Breast epithelium (tissue), 4 donors: ENCODE results near the gene ARRDC5. TPM values are rescaled to one million over a fixed set of nuclear protein-coding genes. Genes with fewer than 3 reads are reported as not detected.
"Not testable (repeated sequence)": the region's sequence is repeated elsewhere in the genome, so short reads cannot be mapped to it uniquely, and the experiment has no call there.

ENCODE experiments used
- DNase-seq, 2 donors: peaks; one replicate each; pipeline ENCODE4 v3.0.0-alpha.2; 2019; ENCODE audit warnings: low spot score in 2 of 2
- H3K27ac ChIP-seq, 2 donors: fragments of 200-600 bp; sonication (generic) in 1 of 2; one replicate each; pipeline ENCODE4 v1.5.1; 2016 to 2019; ENCODE audit warnings: mild to moderate bottlenecking in 1 of 2
- H3K27me3 ChIP-seq, 2 donors: fragments of 200-600 bp; sonication (generic) in 1 of 2; one replicate each; pipeline versions ENCODE4 v1.5.1 to v1.6.0; 2017 to 2019; ENCODE audit warnings: control low read depth in 1 of 2, mild to moderate bottlenecking in 1 of 2
- H3K36me3 ChIP-seq: fragments of 200-600 bp; one replicate; pipeline ENCODE4 v1.5.1; 2019
- H3K4me1 ChIP-seq, 2 donors: fragments of 200-600 bp; sonication (generic); one replicate each; pipeline ENCODE4 v1.5.1; 2016 to 2019; ENCODE audit warnings: control low read depth in 1 of 2
- H3K4me3 ChIP-seq, 3 donors: fragments of 200-600 bp; sonication (generic); 1 replicate in 2 of 3; 2 replicates in 1 of 3; pipeline ENCODE4 v1.5.1; 2016 to 2019; ENCODE audit warnings: mild to moderate bottlenecking in 3 of 3, moderate library complexity in 2 of 3
- H3K9me3 ChIP-seq, 2 donors: fragments of 200-600 bp; sonication (generic) in 1 of 2; one replicate each; pipeline ENCODE4 v1.5.1; 2016 to 2019; ENCODE audit warnings: control low read depth in 1 of 2
- POLR2A ChIP-seq: fragments of 450-650 bp; IDR thresholded peaks from one replicate; pipeline ENCODE4 v1.6.1; 2016; ENCODE audit warnings: antibody characterized with exemption, mild to moderate bottlenecking, moderate library complexity
- POLR2AphosphoS5 ChIP-seq, 3 donors: sonication (generic); formaldehyde crosslinking; IDR thresholded peaks; one replicate each; pipeline ENCODE4 v1.6.1; 2017; ENCODE audit warnings: antibody characterized with exemption in 3 of 3
- intact Hi-C: fragments of 100-400 bp; cut with DNase I; formaldehyde crosslinking; loops from one replicate; pipeline ENCODE4 v1.15.1; 2023; ENCODE audit warnings: low total_unique reads
- total RNA-seq, 3 donors: library from RNA; depleted of rRNA; stranded (reverse); fragments of >200 nt; gene quantifications; one replicate each; pipeline ENCODE4 v1.1.0, GENCODE V29; 2016
- TF ChIP-seq, protein P1 (sequence below), 3 donors: fragments of 450-650 bp; IDR thresholded peaks; one replicate each; pipeline ENCODE4 v1.5.1; 2016 to 2017; ENCODE audit warnings: antibody characterized with exemption in 3 of 3, mild to moderate bottlenecking in 3 of 3, moderate library complexity in 3 of 3

Gene ARRDC5
- total RNA-seq, result under 1 TPM in 1 of 3 donors, not detected in 2; 0.64 TPM

GRCh38 chr19:4902796-4903195 is at the start of gene ARRDC5:
Gene ARRDC5 (minus strand): TSS chr19:4902896. CDS start chr19:4902825, 71 bp downstream.
- no peak within 1 kb of the TSS for H3K27ac ChIP-seq
- H3K27me3 ChIP-seq, result no peaks in the 10 kb centered on the region
- H3K36me3 ChIP-seq, result no peaks in the 10 kb centered on the region
- DNase-seq, result no peak
- no peaks in the 10 kb centered on the region for H3K9me3 ChIP-seq
- intact Hi-C loops, result no loop called here
- TF ChIP-seq, protein P1, sequence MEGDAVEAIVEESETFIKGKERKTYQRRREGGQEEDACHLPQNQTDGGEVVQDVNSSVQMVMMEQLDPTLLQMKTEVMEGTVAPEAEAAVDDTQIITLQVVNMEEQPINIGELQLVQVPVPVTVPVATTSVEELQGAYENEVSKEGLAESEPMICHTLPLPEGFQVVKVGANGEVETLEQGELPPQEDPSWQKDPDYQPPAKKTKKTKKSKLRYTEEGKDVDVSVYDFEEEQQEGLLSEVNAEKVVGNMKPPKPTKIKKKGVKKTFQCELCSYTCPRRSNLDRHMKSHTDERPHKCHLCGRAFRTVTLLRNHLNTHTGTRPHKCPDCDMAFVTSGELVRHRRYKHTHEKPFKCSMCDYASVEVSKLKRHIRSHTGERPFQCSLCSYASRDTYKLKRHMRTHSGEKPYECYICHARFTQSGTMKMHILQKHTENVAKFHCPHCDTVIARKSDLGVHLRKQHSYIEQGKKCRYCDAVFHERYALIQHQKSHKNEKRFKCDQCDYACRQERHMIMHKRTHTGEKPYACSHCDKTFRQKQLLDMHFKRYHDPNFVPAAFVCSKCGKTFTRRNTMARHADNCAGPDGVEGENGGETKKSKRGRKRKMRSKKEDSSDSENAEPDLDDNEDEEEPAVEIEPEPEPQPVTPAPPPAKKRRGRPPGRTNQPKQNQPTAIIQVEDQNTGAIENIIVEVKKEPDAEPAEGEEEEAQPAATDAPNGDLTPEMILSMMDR (IDR thresholded peaks at IDR 0.05), result no peak
- no peak within 1 kb of the TSS for H3K4me3 ChIP-seq
- no peaks in the 10 kb centered on the region for H3K4me1 ChIP-seq

DNA sequence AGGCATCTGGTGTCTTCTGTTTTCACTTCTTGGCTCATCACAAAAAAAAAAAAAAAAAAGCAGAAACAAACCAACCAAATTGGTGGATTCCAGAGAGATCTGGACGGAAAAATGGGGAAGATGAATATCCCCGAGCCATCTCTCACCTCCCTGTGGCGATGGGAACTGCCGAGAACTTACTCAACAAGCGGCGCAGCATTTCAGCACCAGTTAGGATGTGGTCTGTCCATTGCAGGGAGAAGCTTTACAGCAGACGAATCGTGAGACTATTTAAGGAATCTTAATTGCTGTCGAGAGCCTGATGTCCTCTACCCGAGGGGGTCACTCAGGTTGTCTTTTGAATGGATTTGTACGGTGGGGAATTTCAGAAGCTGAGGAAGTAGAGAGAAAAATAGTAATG is 49.0 kb upstream of the ARRDC5 start:
- no peak overlapping the region for H3K27ac ChIP-seq
- TF ChIP-seq, protein P1 (IDR thresholded peaks at IDR 0.05), result no peak
- TF ChIP-seq POLR2A (no peak), POLR2AphosphoS5 (IDR thresholded peaks at IDR 0.05) (no peak)
- no peak for DNase-seq
- H3K4me3 ChIP-seq, result no peak overlapping the region
- no peaks in the 10 kb centered on the region for H3K4me1 ChIP-seq
- no peaks in the 10 kb centered on the region for H3K9me3 ChIP-seq
- intact Hi-C loops, result no loop called here
- H3K27me3 ChIP-seq, result no peaks in the 10 kb centered on the region
- H3K36me3 ChIP-seq, result no peaks in the 10 kb centered on the region

DNA sequence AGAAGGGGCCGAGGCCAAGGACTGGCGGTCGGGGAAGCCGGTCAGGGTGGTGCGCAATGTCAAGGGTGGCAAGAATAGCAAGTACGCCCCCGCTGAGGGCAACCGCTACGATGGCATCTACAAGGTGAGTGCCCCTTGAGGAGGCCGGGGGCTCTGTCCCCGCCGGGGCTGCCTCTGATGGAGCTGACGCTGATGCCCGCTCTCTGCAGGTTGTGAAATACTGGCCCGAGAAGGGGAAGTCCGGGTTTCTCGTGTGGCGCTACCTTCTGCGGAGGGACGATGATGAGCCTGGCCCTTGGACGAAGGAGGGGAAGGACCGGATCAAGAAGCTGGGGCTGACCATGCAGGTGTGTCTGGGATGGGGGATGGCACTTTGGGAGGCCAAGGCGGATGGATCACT is 48.0 kb upstream of the ARRDC5 start:
- H3K36me3 ChIP-seq, intact Hi-C loops, H3K27ac ChIP-seq, H3K4me1 ChIP-seq, DNase-seq, H3K27me3 ChIP-seq, H3K4me3 ChIP-seq, H3K9me3 ChIP-seq: not testable (repeated sequence)

- H3K27ac ChIP-seq, DNase-seq, H3K4me1 ChIP-seq, H3K9me3 ChIP-seq, H3K27me3 ChIP-seq, H3K4me3 ChIP-seq, H3K36me3 ChIP-seq: not testable (repeated sequence)
- intact Hi-C loops, result loop anchor here (10.0 kb wide), 1 partner anchor 1673 kb away; no protein-coding TSS in a partner anchor
Observed at GRCh38 chr19:4941638-4942169, 39.0 kb upstream of the ARRDC5 start.

DNA sequence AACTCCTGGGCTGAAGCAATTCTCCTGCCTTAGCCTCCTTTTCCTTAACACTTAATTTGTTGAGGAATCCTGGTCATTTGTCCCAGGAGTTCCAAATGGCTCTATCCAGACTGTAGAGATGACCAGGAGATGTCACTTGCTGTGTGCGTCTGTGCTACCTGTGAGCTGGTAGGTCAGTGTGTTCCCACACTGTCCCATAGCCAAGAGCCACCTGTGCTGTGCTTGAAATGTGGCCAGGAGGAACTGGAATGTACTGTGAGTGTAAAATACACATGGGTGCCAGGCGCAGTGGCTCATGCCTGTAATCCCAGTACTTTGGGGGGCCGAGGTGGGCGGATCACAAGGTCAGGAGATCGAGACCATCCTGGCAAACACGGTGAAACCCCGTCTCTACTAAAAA is 36.8 kb upstream of the ARRDC5 start:
- no peaks in the 10 kb centered on the region for H3K4me1 ChIP-seq
- no peaks in the 10 kb centered on the region for H3K9me3 ChIP-seq
- no peaks in the 10 kb centered on the region for H3K27me3 ChIP-seq
- no peaks in the 10 kb centered on the region for H3K36me3 ChIP-seq
- DNase-seq, result no peak
- H3K27ac ChIP-seq, result no peak overlapping the region
- intact Hi-C loops, result no loop called here
- no peak overlapping the region for H3K4me3 ChIP-seq
- TF ChIP-seq POLR2AphosphoS5 (IDR thresholded peaks at IDR 0.05), result no peak
- TF ChIP-seq, protein P1 (IDR thresholded peaks at IDR 0.05), result no peak
- TF ChIP-seq POLR2A, result no peak

DNA sequence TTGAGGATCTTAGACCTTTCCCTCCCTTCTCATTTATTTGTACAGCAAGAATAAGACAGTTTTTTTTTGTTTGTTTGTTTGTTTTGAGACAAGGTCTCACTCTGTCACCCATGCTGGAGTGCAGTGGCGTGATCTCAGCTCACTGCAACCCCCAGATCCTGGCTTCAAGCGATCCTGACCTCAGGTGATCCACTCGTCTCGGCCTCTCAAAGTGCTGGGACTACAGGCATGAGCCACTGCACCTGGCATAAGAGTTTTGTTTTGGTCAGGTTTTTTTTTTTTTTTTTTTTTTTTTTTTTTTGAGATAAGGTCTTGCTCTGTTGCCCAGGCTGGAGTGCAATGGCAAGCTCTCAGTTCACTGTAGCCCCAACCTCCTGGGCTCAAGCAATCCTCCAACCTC is 35.8 kb upstream of the ARRDC5 start:
- H3K27me3 ChIP-seq, H3K9me3 ChIP-seq, DNase-seq, H3K4me1 ChIP-seq, intact Hi-C loops, H3K36me3 ChIP-seq, H3K4me3 ChIP-seq, H3K27ac ChIP-seq: not testable (repeated sequence)

- H3K4me1 ChIP-seq, result no peaks in the 10 kb centered on the region
- H3K9me3 ChIP-seq, result no peaks in the 10 kb centered on the region
- no peak for DNase-seq
- no peaks in the 10 kb centered on the region for H3K27me3 ChIP-seq
- TF ChIP-seq, protein P1 (IDR thresholded peaks at IDR 0.05), result no peak
- no peak for TF ChIP-seq POLR2A
- H3K27ac ChIP-seq, result no peak overlapping the region
- H3K36me3 ChIP-seq, result no peaks in the 10 kb centered on the region
- intact Hi-C loops, result no loop called here
- no peak overlapping the region for H3K4me3 ChIP-seq
Observed at GRCh38 chr19:4937060-4937459, 34.4 kb upstream of the ARRDC5 start.
